Putamen (tissue), 1 donor: Measurements from ENCODE around the gene ZNF234.
"Not testable (repeated sequence)": the region's sequence is repeated elsewhere in the genome, so short reads cannot be mapped to it uniquely, and the experiment has no call there.

Experiments
- DNase-seq: peaks from one replicate; pipeline ENCODE4 v3.0.0-alpha.2; 2016; ENCODE audit warnings: low spot score

Gene ZNF234

DNA sequence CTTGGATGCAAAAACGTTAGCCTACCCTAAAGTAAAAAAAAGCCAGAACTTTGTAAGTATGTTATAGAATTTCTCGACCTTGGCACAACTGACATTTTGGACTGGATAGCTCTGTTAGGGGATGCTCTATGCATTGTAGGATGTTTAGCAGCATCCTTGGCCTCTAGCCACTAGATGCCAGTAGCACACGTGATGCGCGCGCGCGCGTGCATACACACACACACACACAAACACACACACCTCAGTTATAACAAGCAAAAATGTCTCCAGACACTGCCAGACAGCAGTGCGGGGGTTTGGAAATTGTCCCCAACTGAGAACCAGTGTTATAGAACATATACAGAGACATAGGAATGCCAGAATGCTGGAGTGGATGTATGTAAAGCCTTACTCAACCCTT, 40.8 kb downstream of the ZNF234 start:
- no peak for DNase-seq

DNA sequence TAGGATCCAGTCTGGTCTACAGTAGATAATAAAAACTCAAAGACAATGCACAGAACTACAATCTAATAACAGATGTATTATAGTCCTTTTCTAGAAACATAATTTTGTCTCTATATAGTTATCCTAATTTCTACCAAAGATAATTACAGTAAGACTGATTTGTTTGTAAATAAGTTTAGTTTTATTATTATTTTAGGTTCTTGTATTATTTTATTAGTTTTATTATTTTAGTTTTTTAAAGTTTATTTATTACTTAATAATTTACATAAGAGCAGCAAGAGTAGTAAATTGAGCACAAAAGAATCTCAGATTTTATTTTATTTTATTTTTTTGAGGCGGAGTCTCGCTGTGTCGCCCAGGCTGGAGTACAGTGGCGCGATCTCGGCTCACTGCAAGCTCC, 48.7 kb downstream of the ZNF234 start:
- DNase-seq = no peak

DNA sequence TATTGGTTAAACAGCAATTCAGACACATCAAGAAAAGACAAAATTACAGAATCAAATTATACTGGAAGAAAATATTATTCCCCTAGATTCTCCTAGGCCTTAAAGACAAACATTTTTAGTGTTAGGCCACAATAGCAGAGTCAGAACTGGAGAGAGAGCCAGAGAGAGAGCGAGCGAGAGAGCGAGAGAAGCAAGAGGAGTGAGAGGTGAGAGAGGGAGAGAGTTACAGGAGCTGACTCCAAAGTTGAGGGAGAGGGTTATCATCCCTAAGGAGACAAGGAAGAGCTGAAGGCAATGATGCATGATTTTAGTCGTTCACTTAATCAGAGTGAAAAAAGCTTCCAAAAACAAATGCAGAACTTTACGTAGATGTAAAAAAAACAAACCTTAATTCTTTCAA, 50.8 kb downstream of the ZNF234 start:
- no peak for DNase-seq

DNA sequence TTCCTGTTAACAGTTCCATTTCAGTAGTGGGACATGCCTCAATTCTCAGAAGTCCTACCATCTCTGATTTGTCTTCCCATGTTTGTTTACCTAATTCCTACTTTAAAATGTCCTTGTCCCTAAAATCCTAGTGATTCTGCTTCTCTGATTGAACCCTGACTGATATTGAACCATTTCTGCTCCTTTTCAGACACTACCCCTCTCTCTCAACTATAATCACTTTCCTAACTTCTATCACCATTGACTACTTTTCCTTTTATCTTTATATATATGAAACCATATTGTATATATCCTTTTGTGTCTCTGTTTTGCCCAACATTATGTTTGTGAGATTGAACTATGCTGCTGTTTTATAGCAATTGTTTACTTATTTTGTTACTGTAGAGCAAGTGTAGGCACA, 55.4 kb downstream of the ZNF234 start:
- DNase-seq = no peak

DNA sequence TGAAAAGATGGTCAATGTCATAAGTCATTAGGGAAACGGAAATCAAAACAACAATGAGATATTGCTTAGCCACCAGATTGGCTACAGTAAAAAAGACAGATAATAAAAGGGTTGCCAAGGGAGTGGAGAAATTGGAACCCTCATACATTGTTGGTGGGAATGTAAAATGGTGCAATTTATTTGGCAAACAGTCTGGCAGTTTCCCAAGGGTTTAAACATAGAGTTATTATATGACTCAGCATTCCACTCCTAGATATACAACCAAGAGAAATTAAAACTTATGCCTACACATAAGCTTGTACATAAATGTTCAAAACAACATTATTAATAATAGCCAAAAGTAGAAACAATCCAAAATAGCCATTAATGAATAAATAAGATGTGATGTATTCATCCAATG, 61.1 kb downstream of the ZNF234 start:
- no peak for DNase-seq

DNA sequence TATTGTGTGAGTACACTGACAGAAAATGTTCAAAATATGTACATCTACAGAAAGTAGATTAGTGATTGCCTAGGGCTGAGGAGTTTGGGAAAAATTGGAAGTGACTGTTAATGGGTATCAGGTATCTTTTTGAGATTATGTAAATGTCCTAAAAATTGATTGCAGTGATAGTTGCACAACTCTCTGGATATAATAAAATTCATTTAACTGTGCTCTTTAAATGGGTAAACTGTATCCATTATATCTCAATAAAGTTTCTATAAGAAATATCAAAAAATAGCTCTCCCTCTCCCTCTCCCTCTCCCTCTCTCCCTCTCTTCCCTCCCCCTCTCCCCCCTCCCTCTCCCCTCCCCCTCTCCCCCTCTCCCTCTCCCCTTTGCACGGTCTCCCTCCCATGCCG, 61.6 kb downstream of the ZNF234 start:
- DNase-seq = no peak

DNA sequence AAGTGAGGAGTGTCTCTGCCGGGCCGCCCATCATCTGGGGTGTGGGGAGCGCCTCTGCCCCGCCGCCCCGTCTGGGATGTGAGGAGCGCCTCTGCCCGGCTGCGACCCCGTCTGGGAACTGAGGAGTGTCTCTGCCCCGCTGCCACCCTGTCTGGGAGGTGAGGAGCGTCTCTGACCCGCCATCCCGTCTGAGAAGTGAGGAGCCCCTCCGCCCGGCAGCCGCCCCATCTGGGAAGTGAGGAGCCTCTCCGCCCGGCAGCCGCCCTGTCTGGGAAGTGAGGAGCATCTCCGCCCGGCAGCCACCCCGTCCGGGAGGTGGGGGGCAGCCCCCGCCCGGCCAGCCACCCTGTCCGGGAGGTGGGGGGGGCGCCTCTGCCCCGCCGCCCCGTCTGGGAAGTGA, 62.5 kb downstream of the ZNF234 start:
- not testable (repeated sequence) for DNase-seq

DNA sequence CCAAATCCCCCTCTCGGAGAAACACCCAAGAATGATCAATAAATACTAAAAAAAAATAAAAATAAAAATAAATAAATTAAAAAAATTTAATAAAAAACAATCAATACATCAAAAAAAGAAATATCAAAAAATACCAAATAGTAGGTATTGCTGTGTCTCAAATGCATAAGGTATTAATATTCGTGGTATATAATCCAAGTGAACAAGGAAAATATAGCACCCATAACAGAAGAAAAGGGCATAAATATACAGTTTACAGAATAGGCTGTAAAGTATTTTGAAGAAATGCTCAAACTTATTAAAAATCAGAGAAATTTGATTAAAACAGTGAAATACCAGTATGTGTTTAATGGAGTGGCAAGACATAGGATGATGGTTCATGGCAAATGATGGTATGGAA, 63.4 kb downstream of the ZNF234 start:
- DNase-seq = no peak

DNA sequence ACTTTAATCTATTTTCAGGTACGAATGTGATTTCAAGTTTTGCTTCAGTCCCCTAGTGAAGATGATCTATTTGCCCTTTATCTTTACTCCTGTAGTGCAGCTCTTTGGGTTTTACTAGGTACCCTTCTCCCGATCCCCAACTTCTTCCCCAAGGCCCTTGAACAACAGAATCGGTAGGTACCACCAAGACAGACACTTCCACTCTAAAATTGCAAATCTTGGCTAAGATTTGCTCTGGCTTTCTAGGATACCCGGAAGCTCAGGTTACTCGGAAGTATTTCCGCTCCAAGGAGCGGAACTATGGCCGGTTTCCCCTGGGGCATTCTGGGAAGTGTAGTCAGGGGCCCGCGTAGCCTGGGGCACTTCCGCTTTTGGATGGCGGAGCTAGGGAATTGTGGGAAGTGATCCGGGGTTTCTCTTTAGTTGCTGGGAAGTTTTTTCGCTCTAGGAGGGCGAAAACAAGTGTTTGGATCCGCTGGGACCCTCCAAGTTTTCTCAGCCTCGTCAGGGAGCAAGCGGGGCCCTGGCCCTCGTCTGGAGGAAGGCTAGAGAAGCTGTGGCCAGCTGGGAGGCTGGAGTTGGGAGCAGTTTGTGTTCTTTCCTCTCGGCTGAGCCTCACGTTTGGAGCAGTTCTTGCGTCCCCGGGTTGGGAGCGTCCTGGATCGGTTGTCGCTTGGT, 65.9 kb downstream of the ZNF234 start:
- DNase-seq = peak; percentile 93
